AG09309 (cell line): ENCODE measurements around the gene MECP2.

Experiments used
- DNase-seq: peaks from one replicate; pipeline ENCODE4 v3.0.0-alpha.2; 2010; ENCODE audit warnings: low read depth
- H3K4me3 ChIP-seq: 2 replicates; pipeline ENCODE4 v1.5.1; 2011; ENCODE audit warnings: mild to moderate bottlenecking, low read depth, low read length, moderate library complexity; ENCODE audit not compliant: control insufficient read depth
- CTCF ChIP-seq: IDR thresholded peaks from 2 replicates; pipeline ENCODE4 v1.5.1; 2011; ENCODE audit warnings: mild to moderate bottlenecking, low read depth, low read length, inconsistent platforms; ENCODE audit not compliant: insufficient read depth, control insufficient read depth; ENCODE audit errors: missing control alignments

Gene MECP2

GRCh38 chrX:154138857-154139256, 41.3 kb upstream of the MECP2 start:
- TF ChIP-seq CTCF = no peak
- no peak overlapping the region for H3K4me3 ChIP-seq
- no peak for DNase-seq

- peak overlapping the region; percentile 32 for H3K4me3 ChIP-seq
- DNase-seq = no peak
- TF ChIP-seq CTCF = peak; percentile 58
Measured at GRCh38 chrX:154136627-154137161, 39.2 kb upstream of the MECP2 start.

GRCh38 chrX:154135458-154136229, 38.1 kb upstream of the MECP2 start:
- TF ChIP-seq CTCF = no peak
- DNase-seq = no peak
- H3K4me3 ChIP-seq = no peak overlapping the region

- DNase-seq = no peak
- H3K4me3 ChIP-seq = no peak overlapping the region
- no peak for TF ChIP-seq CTCF
Measured at GRCh38 chrX:154132366-154132765, 34.8 kb upstream of the MECP2 start.

- H3K4me3 ChIP-seq = no peak overlapping the region
- TF ChIP-seq CTCF = no peak
- no peak for DNase-seq
Measured at GRCh38 chrX:154131955-154132354, 34.4 kb upstream of the MECP2 start.

- DNase-seq = no peak
- no peak overlapping the region for H3K4me3 ChIP-seq
- no peak for TF ChIP-seq CTCF
Measured at GRCh38 chrX:154126101-154126500, 28.6 kb upstream of the MECP2 start.
